HTR-8/SVneo (cell line): ENCODE measurements around the gene TRIL.

Experiments used
- DNase-seq: peaks from one replicate; pipeline ENCODE4 v3.0.0; 2011; ENCODE audit warnings: low spot score, mixed read lengths; ENCODE audit not compliant: insufficient read length
- FAIRE-seq: peaks from 2 replicates; lab custom pipeline; 2011; peaks lifted over from hg19 to GRCh38; lab: Jason Lieb, UNC

TRIL gene

GRCh38 chr7:28941633-28942032 is 16.5 kb downstream of the TRIL start:
- DNase-seq (no peak), FAIRE-seq (no peak)

DNA sequence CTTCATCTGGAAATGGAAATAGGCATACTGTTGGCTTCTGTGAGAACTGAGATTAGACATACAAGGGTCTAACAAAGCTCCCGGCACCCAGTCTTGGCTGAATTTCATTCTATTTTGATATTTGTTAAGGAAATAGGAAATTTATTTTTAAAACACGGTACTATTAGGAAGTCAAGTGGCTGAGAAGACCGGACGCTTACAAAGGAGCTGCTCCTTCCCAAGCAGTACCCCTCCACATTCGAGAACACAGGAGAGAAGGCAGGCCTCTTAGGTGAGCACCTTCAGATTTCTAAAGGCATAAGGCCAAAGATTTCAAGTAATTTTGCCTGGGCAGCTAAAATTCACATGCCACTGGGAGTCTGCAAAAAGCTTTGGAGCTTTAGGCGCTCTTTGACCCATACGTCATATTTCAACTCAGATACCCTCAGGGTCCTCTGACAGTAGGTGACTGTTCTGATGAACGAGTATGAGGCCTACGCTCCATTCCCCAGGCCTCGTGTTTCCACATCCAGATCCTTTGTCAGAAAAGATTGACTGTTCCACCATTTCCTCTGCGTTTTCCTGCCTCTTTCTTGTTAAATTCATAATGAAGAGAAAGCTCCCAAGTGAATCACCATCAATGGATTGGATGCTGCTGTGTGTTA is 17.3 kb downstream of the TRIL start:
- DNase-seq (no peak), FAIRE-seq (no peak)

GRCh38 chr7:28939844-28940544 is 18.1 kb downstream of the TRIL start:
- FAIRE-seq, result no peak
- no peak for DNase-seq

- no peak for FAIRE-seq
These were observed 18.8 kb downstream of the TRIL start for GRCh38 chr7:28939367-28939766.

DNA sequence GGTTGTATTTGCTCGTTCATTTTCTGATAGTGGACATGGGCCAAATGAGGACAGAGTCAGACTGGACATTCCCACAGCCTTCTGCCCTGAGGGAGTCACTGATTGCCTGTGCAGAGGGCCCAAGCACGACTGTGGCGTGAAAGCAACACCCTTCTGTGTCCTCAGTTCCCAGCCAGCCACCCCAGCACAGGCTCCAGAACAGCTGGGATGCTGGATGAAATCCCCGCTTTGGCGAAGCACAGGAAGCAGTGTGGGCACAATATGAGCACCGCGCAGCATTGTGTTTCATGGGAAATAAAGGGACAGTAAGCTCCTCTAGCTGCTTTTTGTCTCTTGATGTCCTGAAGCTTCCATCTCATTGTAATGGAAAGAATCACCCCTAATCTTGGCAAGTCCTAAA is 20.5 kb downstream of the TRIL start:
- DNase-seq (no peak), FAIRE-seq (no peak)

More at GRCh38 chr7:28939367-28939766, 18.8 kb downstream of the TRIL start:
- no peak for DNase-seq

- DNase-seq (no peak), FAIRE-seq (no peak)
These were observed 21.0 kb downstream of the TRIL start for GRCh38 chr7:28937103-28937502.

GRCh38 chr7:28933846-28934320 is 24.2 kb downstream of the TRIL start:
- FAIRE-seq, result no peak
- DNase-seq, result no peak

- DNase-seq (no peak), FAIRE-seq (no peak)
These were observed 26.6 kb downstream of the TRIL start for GRCh38 chr7:28931565-28931964.

DNA sequence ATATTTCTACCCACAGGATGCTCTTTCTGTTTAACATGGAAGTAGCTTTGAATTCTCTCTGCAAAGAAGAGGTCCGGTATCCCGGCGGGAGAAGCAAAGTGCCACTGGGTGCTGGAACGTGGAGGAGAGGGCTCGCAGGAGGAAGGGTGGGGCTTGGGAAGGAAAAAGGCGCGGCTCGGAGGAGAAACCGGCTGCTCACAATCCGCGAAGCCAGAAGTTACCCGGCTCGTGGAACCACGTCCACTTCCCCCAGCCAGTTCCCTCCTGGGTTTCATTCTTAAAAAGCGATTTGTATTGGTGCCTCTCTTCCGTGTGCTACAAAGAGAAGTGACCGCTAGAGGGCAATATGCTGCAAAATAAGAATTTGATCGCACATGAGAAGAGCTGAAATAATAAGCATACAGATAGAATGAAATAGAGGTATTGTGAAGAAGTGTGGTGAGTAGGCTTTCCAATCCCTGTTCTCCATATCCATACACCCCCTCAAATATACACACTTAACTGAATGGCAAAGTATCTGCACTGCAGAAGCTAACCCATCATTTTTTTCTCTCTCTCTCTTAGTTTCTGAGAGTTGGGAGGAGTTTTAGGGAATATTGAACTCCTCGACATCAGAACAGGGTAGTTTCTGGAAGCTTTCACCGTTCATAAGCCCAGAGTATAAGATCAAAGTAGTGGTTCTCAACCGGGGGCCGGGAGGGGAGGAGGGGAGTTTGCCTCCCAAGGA is 31.1 kb downstream of the TRIL start:
- DNase-seq (peak; percentile 78), FAIRE-seq (no peak)

- FAIRE-seq, result no peak
- DNase-seq, result peak; percentile 42
These were observed 35.4 kb downstream of the TRIL start for GRCh38 chr7:28922624-28923331.

DNA sequence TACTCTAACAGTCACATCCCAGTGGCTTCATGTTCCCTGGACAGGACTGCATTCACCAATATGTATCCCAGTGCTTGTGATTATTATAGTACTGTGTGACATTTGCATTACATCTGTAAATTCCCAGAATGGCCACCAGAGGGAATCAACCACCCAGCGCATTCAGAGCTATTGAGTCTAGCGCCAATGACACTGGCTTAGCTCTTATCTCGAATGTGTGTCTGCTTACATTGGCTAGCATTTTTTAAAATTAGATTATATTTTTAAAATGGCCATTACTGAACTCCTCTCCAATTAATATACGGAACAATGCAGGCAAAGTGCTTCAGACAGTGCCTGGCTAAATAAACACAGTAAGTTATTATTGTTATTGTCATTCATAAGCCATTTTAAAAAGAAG is 36.3 kb downstream of the TRIL start:
- FAIRE-seq (peak; percentile 4), DNase-seq (peak; percentile 53)

DNA sequence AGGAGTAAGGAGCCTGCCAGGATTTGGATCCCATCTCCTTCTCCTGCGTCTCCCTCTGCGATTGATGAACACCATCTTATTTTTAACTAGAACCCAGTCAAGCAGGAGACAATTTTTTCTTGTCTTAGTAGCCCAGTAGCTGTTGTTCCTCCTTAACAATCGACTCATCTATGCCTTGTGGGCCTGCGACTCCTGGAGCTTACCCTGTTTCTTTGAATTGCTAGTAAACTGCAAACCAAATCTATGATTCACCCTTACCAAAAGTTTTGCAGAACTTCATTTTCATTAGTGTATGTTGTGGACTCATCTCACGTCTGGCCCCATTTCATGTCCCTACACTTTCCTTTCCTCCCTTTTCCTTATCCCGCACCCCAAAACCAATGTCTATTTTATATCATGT is 37.7 kb downstream of the TRIL start:
- FAIRE-seq, result no peak

DNA sequence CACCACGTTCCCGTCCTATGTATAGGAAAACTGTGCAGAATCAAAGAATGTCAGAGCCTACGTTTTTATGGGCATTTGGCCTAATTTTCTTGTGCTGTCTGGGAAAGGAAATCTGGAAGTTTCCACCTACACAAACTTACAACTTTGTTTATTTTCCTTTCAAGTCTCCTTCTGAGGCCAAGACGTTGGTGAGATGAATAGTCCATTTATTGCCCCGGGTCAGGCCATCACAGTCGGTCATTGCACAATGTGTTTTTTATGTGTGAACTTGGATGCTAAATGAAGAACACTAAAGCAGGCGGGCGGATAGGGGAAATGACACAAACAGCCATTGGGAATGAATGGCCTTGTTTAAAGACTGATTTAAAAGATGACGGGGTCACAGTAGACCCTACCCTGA is 38.6 kb downstream of the TRIL start:
- no peak for FAIRE-seq

More for the DNA sequence above, 37.7 kb downstream of the TRIL start:
- no peak for DNase-seq

DNA sequence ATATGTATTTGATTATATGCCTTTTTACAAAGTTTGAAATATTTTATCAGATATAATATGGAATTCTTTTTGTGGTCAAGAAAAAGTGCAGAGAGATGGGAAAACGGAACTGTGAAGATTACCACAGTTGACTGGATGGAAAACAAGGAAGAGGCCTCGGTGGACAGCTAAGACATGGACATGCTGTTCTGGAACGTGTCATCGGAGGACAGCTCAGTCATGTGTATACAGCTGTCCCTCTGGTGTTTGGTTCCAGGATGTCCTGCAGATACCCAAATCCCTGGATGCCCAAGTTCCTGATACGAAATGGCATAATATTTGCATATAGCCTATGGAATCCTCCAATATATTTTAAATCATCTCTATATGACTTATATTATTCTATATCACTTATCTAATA is 49.4 kb downstream of the TRIL start:
- DNase-seq (no peak), FAIRE-seq (no peak)

More for the DNA sequence above, 38.6 kb downstream of the TRIL start:
- no peak for DNase-seq

DNA sequence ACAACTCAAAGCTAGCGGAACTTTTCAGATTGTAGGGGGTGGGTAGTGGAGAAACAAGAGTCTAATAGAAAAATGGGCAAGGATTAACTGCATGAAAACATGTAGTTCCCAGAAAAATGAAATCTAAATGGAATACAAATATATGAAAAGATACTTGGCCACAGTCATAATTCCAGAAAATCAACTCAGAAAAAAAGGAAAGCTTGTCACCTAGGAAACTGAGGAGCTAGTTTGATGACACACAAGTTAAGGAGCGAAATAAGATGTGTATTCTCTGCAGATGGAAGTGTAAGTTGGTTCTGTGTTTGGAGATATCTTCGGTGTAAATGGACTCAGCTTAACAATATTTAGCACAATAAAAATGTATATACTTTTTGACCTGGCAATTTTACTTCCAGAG is 52.7 kb downstream of the TRIL start:
- DNase-seq (no peak), FAIRE-seq (no peak)

GRCh38 chr7:28904578-28905048 is 53.5 kb downstream of the TRIL start:
- FAIRE-seq, result no peak
- no peak for DNase-seq

GRCh38 chr7:28903730-28904577 is 54.2 kb downstream of the TRIL start:
- DNase-seq, result no peak
- FAIRE-seq, result no peak
